A673 (cell line): Measurements from ENCODE around the gene TOMM7.

Experiments
- CTCF ChIP-seq: fragments of 300-800, 200-600 bp; sonication (generic); conservative IDR thresholded peaks from 2 replicates; pipeline ENCODE4 v1.5.1; 2017; ENCODE audit warnings: low read depth, mild to moderate bottlenecking, antibody characterized with exemption, low read length, moderate library complexity, mixed read lengths
- EZH2 ChIP-seq: fragments of 200-600 bp; sonication (generic); IDR thresholded peaks from 2 replicates; pipeline ENCODE4 v1.6.1; 2017; ENCODE audit warnings: borderline replicate concordance, low read depth, mild to moderate bottlenecking, mixed read lengths, antibody characterized with exemption, low read length; ENCODE audit not compliant: poor library complexity, severe bottlenecking

- TF ChIP-seq CTCF: no peak
- TF ChIP-seq EZH2: no peak
Measured at GRCh38 chr7:22824760-22825159, 2.1 kb upstream of the TOMM7 start.
